Pancreas (tissue), 10 donors: ENCODE data around the gene SCARB1. TPM values are rescaled to one million over a fixed set of nuclear protein-coding genes. Genes with fewer than 3 reads are reported as not detected.

Experiments used
- ATAC-seq, 4 donors: fragments of 200-7000 bp; cut with Tn5 transposase; one replicate each; pipeline versions ENCODE4 v1.8.0 to v1.9.1; 2020; ENCODE audit warnings: mild to moderate bottlenecking in 4 of 4, moderate library complexity in 4 of 4
- DNase-seq, 6 donors: peaks; one replicate each; pipeline ENCODE4 v3.0.0-alpha.2; 2020
- FAIRE-seq: peaks from 2 replicates; lab custom pipeline; 2012; peaks lifted over from hg19 to GRCh38; lab: Jason Lieb, UNC
- H3K27ac ChIP-seq, 4 donors: fragments of 200-600 bp; sonication (generic); 1 replicate in 3 of 4; 2 replicates in 1 of 4; pipeline versions ENCODE4 v1.5.0 to v1.8.0; 2020
- H3K27me3 ChIP-seq, 4 donors: fragments of 200-600 bp; one replicate each; pipeline ENCODE4 v1.8.0; 2021
- H3K36me3 ChIP-seq, 3 donors: fragments of 200-600 bp; sonication (generic) in 1 of 3; one replicate each; pipeline versions ENCODE4 v1.5.0 to v1.8.0; 2020 to 2021
- H3K4me1 ChIP-seq, 3 donors: fragments of 200-600 bp; one replicate each; pipeline ENCODE4 v1.8.0; 2021
- H3K4me3 ChIP-seq, 4 donors: fragments of 200-600 bp; sonication (generic) in 2 of 4; one replicate each; pipeline versions ENCODE4 v1.5.0 to v1.8.0; 2020 to 2021
- H3K9me3 ChIP-seq, 4 donors: fragments of 200-600 bp; one replicate each; pipeline ENCODE4 v1.8.0; 2021
- WGBS, 2 donors: extraction: QIAGEN DNeasy Blood & Tissue Kit; methylation state at CpG; one replicate each; pipeline ENCODE4 v1.1.7; 2013; 5-methylcytosine and 5-hydroxymethylcytosine counted together
- intact Hi-C, 3 donors: fragments of 100-400 bp; cut with DNase I; formaldehyde crosslinking; loops; one replicate each; pipeline versions ENCODE4 v1.11.1 to v1.14.2; 2022
- polyA plus RNA-seq, 2 donors: library from polyadenylated mRNA; stranded (reverse); fragments of 200-250 nt; gene quantifications; one replicate each; pipeline ENCODE4 v1.2.3, GENCODE V29; 2013
- total RNA-seq, 6 donors: library from RNA; stranded (reverse); fragmentation: NEBNext Ultra II Directional in 4 of 6; extraction: Animal tissue kit (Norgen Biotek cat#: 25700) in 4 of 6; gene quantifications; one replicate each; pipeline versions ENCODE4 v1.2.1 to v1.2.4, GENCODE V29; 2021 to 2023
- TF ChIP-seq, protein P1 (sequence below), 4 donors: fragments of 200-600 bp; sonication (generic) in 3 of 4; IDR thresholded peaks; one replicate each; pipeline versions ENCODE4 v1.5.0 to v1.8.0; 2021; ENCODE audit warnings: antibody characterized with exemption in 4 of 4
- donor health status: healthy with polysubstance abuse.
- donor health status: DM: no; HTN: no; CAD: no; lungs with moderate emphysema.
- donor health status: DM: no; HTN: no; CAD: no.
- donor health status: control.
- donor health status: control.
- donor health status: Bipolar disorder and iron deficiency.
- donor health status: DM: yes; HTN: yes; CAD: no.
- donor health status: DM: no; HTN: no; CAD: no.
- donor health status: DM: no; HTN: no; CAD: no.
- donor health status: DM: yes; HTN: yes; CAD: no.

The SCARB1 gene
- total and polyA plus RNA-seq, 8 donors, result 4.7 to 14.7 (median 9.6) TPM

DNA sequence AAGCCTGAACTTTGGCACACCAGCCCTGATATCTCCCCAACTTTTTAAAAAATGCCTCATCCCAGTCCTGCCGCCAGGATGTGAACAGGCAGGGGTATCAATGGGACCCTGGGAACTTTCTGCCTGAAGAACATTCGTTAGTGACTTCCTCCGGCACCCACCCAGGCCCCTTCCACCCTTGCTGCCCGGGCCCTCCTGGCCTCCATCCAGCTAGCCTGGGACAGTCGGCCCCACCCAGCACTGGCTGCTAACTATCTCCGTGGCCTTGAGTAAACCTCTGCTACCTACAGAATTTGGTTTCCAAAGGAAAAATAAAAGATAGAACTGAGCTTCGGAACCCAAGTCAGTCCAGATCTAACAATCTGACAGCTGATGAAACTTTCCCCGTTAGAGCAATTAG lies 14.3 kb downstream of the SCARB1 start:
- intact Hi-C loops, result no loop called here
- no peak for DNase-seq
- Histone ChIP-seq H3K36me3 (no peaks in the 10 kb centered on the region), H3K4me3 (no peak overlapping the region), H3K4me1 (peaks cover 5 to 9% (median 7%) of the 10 kb centered on the region in 3 donors), H3K27me3 (no peaks in the 10 kb centered on the region), H3K9me3 (no peaks in the 10 kb centered on the region), H3K27ac (no peak overlapping the region)
- 44 to 61% methylated on average over 8 of the region's 8 CpGs for WGBS, 2 donors
- TF ChIP-seq, protein P1, sequence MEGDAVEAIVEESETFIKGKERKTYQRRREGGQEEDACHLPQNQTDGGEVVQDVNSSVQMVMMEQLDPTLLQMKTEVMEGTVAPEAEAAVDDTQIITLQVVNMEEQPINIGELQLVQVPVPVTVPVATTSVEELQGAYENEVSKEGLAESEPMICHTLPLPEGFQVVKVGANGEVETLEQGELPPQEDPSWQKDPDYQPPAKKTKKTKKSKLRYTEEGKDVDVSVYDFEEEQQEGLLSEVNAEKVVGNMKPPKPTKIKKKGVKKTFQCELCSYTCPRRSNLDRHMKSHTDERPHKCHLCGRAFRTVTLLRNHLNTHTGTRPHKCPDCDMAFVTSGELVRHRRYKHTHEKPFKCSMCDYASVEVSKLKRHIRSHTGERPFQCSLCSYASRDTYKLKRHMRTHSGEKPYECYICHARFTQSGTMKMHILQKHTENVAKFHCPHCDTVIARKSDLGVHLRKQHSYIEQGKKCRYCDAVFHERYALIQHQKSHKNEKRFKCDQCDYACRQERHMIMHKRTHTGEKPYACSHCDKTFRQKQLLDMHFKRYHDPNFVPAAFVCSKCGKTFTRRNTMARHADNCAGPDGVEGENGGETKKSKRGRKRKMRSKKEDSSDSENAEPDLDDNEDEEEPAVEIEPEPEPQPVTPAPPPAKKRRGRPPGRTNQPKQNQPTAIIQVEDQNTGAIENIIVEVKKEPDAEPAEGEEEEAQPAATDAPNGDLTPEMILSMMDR (IDR thresholded peaks at IDR 0.05), result no peak
- ATAC-seq, result no peak
- no peak for FAIRE-seq

DNA sequence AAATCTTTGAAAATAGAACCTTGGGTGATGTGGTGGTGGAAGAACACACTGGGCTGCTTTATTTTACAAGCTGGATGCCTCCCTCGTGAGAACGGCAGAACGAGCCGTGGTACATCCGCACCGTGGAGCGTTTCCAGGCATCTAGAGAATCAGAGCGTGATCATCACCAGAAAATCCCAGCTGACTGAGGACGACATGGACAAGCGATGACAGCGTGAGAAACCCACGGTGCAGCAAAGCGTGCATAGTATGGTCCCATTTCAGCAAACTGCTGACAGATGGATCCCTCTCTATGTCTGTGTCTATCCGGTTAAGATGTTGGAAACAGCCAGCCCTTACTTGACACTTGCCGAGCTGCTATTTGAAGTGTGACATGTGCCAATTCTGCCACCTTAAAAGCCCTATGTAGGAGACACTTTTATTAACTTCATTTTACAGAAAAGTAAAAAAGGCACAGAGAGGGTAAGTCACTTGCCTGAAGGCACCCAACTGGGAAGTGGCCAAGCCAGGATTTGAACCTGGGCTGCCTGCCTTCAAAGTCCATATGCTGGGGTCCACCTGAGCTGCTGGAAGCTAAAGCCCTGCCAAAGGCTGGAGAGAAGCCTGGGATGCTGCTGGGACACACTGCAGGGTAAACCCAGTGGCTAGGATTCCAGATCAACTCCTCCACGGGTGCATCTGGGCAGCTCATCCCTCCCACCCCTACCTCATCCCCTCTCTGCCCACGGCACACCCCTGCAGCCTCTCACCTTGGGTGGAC lies 14.9 kb downstream of the SCARB1 start:
- ATAC-seq, result no peak
- FAIRE-seq, result no peak
- H3K9me3 ChIP-seq, result no peaks in the 10 kb centered on the region
- no peak for DNase-seq
- H3K4me1 ChIP-seq, result peaks cover 5 to 9% (median 7%) of the 10 kb centered on the region in 3 donors
- 94 to 96% methylated on average over 17 of the region's 17 CpGs for WGBS, 2 donors
- intact Hi-C loops, result no loop called here
- no peaks in the 10 kb centered on the region for H3K36me3 ChIP-seq
- TF ChIP-seq, protein P1 (IDR thresholded peaks at IDR 0.05), result no peak
- H3K27me3 ChIP-seq, result no peaks in the 10 kb centered on the region
- H3K4me3 ChIP-seq, result no peak overlapping the region
- no peak overlapping the region for H3K27ac ChIP-seq

DNA sequence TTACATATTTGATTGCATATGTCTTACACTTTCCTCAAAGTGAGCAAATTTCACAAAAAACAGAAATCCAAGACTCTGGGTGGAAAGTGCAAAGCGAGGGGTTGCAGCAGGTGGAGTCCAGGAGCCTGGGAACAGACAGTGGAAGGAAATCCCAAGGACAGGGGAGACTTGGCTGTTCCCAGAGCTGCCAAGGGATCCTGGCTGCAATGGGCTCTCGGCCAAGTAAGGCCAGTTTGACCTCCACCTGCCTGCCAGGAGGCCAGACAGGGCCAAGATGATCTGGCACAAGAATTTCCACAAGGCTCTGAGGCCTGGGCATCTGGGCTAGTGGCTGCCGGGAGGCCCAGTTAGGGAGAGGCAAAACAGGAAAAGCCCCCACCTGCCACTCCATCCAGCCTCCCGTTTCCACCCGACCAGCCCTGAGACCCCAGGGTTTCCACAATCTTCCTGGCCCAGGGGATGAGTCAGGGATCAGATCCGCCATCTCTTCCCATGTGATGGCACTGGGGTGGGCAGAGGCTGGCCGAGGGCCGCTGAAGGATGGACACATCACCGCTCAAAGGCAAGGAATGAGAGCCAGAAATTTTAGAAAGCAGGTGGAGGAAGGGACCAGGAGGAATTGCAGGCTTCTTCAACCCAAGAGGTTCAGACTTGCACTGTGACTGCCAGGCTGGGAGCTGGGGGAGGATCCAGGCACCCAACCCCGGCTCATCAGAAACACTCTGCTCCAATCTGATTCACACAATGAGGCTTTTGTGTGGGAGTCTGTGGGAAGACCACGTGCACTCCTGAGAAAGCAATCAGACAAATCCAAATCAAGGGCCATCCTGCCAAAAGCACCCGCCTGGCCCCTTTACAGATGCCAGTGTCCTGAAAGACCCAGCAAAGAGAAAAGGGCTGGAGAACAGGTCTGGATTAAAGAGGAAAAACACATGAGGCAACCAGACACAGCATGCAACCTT lies 16.3 kb downstream of the SCARB1 start:
- H3K27me3 ChIP-seq, result no peaks in the 10 kb centered on the region
- intact Hi-C loops, result no loop called here
- WGBS, 2 donors, result 55 to 59% methylated on average over 12 of the region's 12 CpGs
- H3K4me3 ChIP-seq, result no peak overlapping the region
- peak; percentile 46 to 85 (median 72) for ATAC-seq
- no peak for FAIRE-seq
- peak overlapping the region in 1 of 4 donors; percentile 5 for H3K27ac ChIP-seq
- no peaks in the 10 kb centered on the region for H3K9me3 ChIP-seq
- no peaks in the 10 kb centered on the region for H3K36me3 ChIP-seq
- TF ChIP-seq, protein P1 (IDR thresholded peaks at IDR 0.05), result no peak
- H3K4me1 ChIP-seq, result peaks cover 5 to 10% (median 9%) of the 10 kb centered on the region in 3 donors
- peak in 4 of 6 donors; percentile 39 to 57 (median 48) for DNase-seq

DNA sequence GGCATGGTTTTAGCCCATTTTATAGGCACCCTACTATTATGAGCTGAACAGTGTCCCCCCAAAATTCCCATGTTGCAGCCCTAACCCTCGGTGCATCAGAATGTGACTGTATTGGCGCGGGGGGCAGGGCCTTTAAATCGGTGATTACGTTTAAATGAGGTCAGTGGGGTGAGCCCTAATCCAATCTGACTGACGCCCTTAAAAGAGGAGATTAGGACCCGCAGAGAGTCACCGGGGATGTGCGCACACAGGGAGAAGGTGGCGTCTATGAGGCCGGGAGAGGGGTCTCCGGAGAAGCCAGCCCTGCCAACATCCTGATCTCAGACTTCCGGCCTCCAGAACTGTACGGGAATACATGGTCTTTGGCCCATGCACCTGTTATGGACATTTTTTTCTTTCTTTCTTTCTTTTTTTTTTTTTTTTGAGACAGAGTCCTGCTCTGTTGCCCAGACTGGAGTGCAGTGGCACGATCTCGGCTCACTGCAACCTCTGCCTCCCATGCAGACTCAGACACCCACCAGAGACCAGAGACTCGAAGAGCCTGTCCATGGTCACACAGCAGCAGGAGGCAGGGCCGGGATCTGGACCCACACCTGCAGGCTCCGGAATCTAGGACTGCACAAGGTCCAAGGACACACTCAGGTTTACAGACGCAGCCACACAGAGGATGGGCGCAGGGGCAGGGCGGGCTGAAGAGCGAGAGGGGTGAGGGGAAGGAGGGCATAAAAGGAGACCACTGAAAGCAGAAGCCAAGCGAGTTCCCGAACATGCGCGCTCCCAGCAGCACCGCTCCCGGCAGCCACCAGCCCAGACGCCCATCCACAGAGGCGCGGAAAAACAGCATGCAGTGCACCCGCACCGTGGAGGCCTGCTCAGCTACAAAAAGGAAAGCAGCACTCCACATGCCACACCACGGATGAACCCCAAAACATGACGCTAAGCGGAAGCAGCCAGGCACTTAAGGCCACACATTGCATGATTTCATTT lies 19.0 kb downstream of the SCARB1 start:
- no peak overlapping the region for H3K27ac ChIP-seq
- H3K36me3 ChIP-seq, result no peaks in the 10 kb centered on the region
- no peaks in the 10 kb centered on the region for H3K9me3 ChIP-seq
- peaks cover 5 to 10% (median 9%) of the 10 kb centered on the region in 3 donors for H3K4me1 ChIP-seq
- WGBS, 2 donors, result 88 to 90% methylated on average over 37 of the region's 37 CpGs
- no peak overlapping the region for H3K4me3 ChIP-seq
- ATAC-seq (no peak), FAIRE-seq (no peak), DNase-seq (no peak)
- H3K27me3 ChIP-seq, result no peaks in the 10 kb centered on the region
- intact Hi-C loops, result no loop called here
- TF ChIP-seq, protein P1 (IDR thresholded peaks at IDR 0.05), result no peak
